Measurements from ENCODE around the gene TMEM63C. TPM values are rescaled to one million over a fixed set of nuclear protein-coding genes. Genes with fewer than 3 reads are reported as not detected.

TMEM63C gene
- total and polyA plus RNA-seq, 2 donors from 2014 or later = 0.84 to 1.9 TPM

DNA sequence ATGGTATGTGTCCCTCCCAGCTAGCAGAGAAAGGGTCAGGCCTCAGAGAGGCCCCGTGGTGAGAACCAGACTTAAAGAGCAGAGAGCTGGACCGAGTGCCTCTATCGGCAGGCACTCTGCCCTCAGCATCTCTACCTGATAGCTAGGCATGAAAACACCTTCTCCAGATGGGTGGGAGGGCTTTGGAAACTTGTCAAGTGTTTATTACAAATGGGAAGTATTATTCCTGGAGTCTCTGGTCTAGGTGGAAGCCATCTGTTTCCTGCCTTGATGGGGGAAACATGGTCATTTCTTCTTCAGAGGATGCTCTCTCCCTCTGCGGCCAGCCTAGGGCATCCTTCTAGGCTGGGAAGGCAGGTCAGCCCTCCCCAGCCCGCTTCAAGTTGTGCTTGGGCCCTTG, 2.3 kb downstream of the TMEM63C start:
- Histone ChIP-seq H3K36me3 (ENCODE audit: control insufficient read depth in 2 of 3, insufficient read depth in 3 of 3, low read length in 3 of 3) (no peaks in the 10 kb centered on the region), H3K4me3 (ENCODE audit: low read length in 3 of 3) (no peak overlapping the region), H3K9me3 (ENCODE audit: control insufficient read depth in 2 of 3, insufficient read depth in 1 of 3, low read length in 3 of 3) (no peaks in the 10 kb centered on the region), H3K27ac (ENCODE audit: low read depth in 2 of 2, low read length in 2 of 2) (no peak overlapping the region), H3K27me3 (ENCODE audit: control insufficient read depth, insufficient read depth, low read length) (no peaks in the 10 kb centered on the region), H3K9ac (ENCODE audit: low read length in 3 of 3) (no peak overlapping the region), H3K4me1 (ENCODE audit: control insufficient read depth in 2 of 3, insufficient read depth in 2 of 3, low read depth in 1 of 3, low read length in 3 of 3) (peaks cover 0 to 5% (median 0%) of the 10 kb centered on the region in 3 donors)
- DNase-seq (no peak), FAIRE-seq (no peak)
- TF ChIP-seq, protein P1, sequence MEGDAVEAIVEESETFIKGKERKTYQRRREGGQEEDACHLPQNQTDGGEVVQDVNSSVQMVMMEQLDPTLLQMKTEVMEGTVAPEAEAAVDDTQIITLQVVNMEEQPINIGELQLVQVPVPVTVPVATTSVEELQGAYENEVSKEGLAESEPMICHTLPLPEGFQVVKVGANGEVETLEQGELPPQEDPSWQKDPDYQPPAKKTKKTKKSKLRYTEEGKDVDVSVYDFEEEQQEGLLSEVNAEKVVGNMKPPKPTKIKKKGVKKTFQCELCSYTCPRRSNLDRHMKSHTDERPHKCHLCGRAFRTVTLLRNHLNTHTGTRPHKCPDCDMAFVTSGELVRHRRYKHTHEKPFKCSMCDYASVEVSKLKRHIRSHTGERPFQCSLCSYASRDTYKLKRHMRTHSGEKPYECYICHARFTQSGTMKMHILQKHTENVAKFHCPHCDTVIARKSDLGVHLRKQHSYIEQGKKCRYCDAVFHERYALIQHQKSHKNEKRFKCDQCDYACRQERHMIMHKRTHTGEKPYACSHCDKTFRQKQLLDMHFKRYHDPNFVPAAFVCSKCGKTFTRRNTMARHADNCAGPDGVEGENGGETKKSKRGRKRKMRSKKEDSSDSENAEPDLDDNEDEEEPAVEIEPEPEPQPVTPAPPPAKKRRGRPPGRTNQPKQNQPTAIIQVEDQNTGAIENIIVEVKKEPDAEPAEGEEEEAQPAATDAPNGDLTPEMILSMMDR (IDR thresholded peaks at IDR 0.05; ENCODE audit: borderline replicate concordance, extremely low read depth, insufficient read depth) = no peak
- intact Hi-C loops (cut with DNase I) = no loop called here

DNA sequence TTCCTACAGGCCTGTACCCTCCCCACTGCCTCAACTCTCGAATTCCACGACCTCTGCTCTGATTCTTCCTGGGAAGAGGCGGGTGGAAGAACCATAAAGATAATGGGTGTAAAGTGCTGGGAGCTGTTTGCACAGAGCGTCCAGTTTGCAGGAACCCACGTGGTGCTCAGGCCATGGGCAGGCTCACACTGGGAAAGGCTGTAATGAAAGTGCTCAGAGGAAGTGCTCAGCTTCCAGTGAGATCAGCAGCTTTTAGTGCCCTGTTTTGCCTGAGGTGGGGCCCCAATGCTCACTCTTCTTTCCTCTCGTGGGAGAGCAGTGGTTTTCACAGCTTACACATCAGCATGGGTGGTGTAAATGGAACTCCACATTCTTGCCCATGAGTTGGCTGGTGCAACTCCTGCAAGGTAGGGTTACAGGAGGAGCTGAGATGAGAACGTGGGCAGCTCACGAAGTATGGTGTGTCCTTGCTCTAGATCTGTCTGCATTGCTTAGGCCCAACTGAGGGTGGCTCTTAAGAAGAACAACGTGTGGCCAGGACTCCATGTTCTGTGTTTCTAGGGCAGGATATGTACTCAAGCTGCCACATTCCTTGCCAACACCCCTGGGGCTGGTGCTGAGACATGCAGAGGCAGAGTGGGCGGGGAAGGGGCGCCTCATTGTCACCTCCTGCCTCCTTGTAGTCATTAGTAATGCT, 2.9 kb downstream of the TMEM63C start:
- H3K27me3 ChIP-seq (ENCODE audit: control insufficient read depth, insufficient read depth, low read length) = no peaks in the 10 kb centered on the region
- no peaks in the 10 kb centered on the region for H3K9me3 ChIP-seq (ENCODE audit: control insufficient read depth in 2 of 3, insufficient read depth in 1 of 3, low read length in 3 of 3)
- H3K27ac ChIP-seq (ENCODE audit: low read depth in 2 of 2, low read length in 2 of 2) = no peak overlapping the region
- intact Hi-C loops (cut with DNase I) = no loop called here
- no peak overlapping the region for H3K4me3 ChIP-seq (ENCODE audit: low read length in 3 of 3)
- DNase-seq (no peak), FAIRE-seq (no peak)
- H3K36me3 ChIP-seq (ENCODE audit: control insufficient read depth in 2 of 3, insufficient read depth in 3 of 3, low read length in 3 of 3) = no peaks in the 10 kb centered on the region
- H3K9ac ChIP-seq (ENCODE audit: low read length in 3 of 3) = no peak overlapping the region
- TF ChIP-seq, protein P1 (IDR thresholded peaks at IDR 0.05; ENCODE audit: borderline replicate concordance, extremely low read depth, insufficient read depth) = no peak
- peaks cover 0 to 5% (median 0%) of the 10 kb centered on the region in 3 donors for H3K4me1 ChIP-seq (ENCODE audit: control insufficient read depth in 2 of 3, insufficient read depth in 2 of 3, low read depth in 1 of 3, low read length in 3 of 3)

DNA sequence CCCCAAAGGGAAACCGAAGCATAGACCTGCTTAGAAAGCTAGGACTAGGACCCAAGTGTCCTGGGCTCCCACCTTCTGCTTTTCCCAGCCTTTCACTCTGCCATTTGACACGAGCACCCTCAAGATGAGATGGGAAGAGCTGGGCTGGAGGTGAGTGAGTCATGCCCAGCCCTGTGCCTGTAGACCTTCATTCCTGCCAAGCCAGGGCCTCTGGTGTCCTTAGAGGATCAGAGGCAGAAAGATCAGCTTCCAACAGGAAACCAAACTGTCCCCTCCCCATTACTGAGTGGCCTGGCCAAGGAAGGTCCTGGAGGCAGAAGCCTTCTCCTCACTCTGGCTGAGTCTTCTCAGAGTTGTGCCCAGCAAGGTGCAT, 3.5 kb downstream of the TMEM63C start:
- Histone ChIP-seq H3K9ac (ENCODE audit: low read length in 3 of 3) (no peak overlapping the region), H3K27ac (ENCODE audit: low read depth in 2 of 2, low read length in 2 of 2) (no peak overlapping the region), H3K27me3 (ENCODE audit: control insufficient read depth, insufficient read depth, low read length) (no peaks in the 10 kb centered on the region)

More for the DNA sequence above, 3.5 kb downstream of the TMEM63C start:
- no peak for DNase-seq
- no peak overlapping the region for H3K4me3 ChIP-seq (ENCODE audit: low read length in 3 of 3)
- peaks cover 0 to 5% (median 0%) of the 10 kb centered on the region in 3 donors for H3K4me1 ChIP-seq (ENCODE audit: control insufficient read depth in 2 of 3, insufficient read depth in 2 of 3, low read depth in 1 of 3, low read length in 3 of 3)
- H3K36me3 ChIP-seq (ENCODE audit: control insufficient read depth in 2 of 3, insufficient read depth in 3 of 3, low read length in 3 of 3) = no peaks in the 10 kb centered on the region
- intact Hi-C loops (cut with DNase I) = no loop called here
- FAIRE-seq = no peak
- no peaks in the 10 kb centered on the region for H3K9me3 ChIP-seq (ENCODE audit: control insufficient read depth in 2 of 3, insufficient read depth in 1 of 3, low read length in 3 of 3)
- TF ChIP-seq, protein P1 (IDR thresholded peaks at IDR 0.05; ENCODE audit: borderline replicate concordance, extremely low read depth, insufficient read depth) = no peak

Data from kidney (tissue), 14 donors.